Smooth muscle cell (in vitro differentiated cells): ENCODE results near the gene PLA2G5. TPM values are rescaled to one million over a fixed set of nuclear protein-coding genes. Genes with fewer than 3 reads are reported as not detected.
A peak's percentile ranks its signal among the peaks of the same experiment; 100 is the strongest.
"Not testable (repeated sequence)": the region's sequence is repeated elsewhere in the genome, so short reads cannot be mapped to it uniquely, and the experiment has no call there.

Source experiments
- DNase-seq: peaks from one replicate; lab custom pipeline; 2025; ENCODE audit not compliant: unreplicated experiment; lab: John Stamatoyannopoulos, UW
- H2AFZ ChIP-seq: fragments of 200-600 bp; sonication (generic); 2 replicates; pipeline ENCODE4 v1.6.0; 2016; ENCODE audit warnings: antibody characterized with exemption, low read depth, mild to moderate bottlenecking
- H3F3A ChIP-seq: fragments of 200-600 bp; sonication (generic); 2 replicates; pipeline ENCODE4 v1.6.0; 2017; ENCODE audit warnings: antibody characterized with exemption, low read depth
- H3K27ac ChIP-seq: fragments of 200-600 bp; sonication (generic); 2 replicates; pipeline ENCODE4 v1.5.1; 2016; ENCODE audit warnings: low read depth, mild to moderate bottlenecking
- H3K27me3 ChIP-seq: fragments of 200-600 bp; sonication (generic); 2 replicates; pipeline ENCODE4 v1.6.1; 2016; ENCODE audit warnings: low read depth, mild to moderate bottlenecking
- H3K36me3 ChIP-seq: fragments of 200-600 bp; sonication (generic); 2 replicates; pipeline ENCODE4 v1.5.1; 2016; ENCODE audit warnings: low read depth
- H3K4me1 ChIP-seq: fragments of 200-600 bp; sonication (generic); 2 replicates; pipeline ENCODE4 v1.5.1; 2016; ENCODE audit warnings: low read depth
- H3K4me2 ChIP-seq: fragments of 200-600 bp; sonication (generic); 2 replicates; pipeline ENCODE4 v1.6.0; 2016; ENCODE audit warnings: mild to moderate bottlenecking
- H3K4me3 ChIP-seq: fragments of 200-600 bp; sonication (generic); 2 replicates; pipeline ENCODE4 v1.5.1; 2016; ENCODE audit warnings: mild to moderate bottlenecking
- H3K79me2 ChIP-seq: fragments of 200-600 bp; sonication (generic); 2 replicates; pipeline ENCODE4 v1.6.0; 2016; ENCODE audit warnings: low read depth, mild to moderate bottlenecking
- H3K9ac ChIP-seq: fragments of 200-600 bp; sonication (generic); 2 replicates; pipeline ENCODE4 v1.6.0; 2016; ENCODE audit warnings: low read depth
- H3K9me3 ChIP-seq: fragments of 200-600 bp; sonication (generic); replicated peaks from 2 replicates; pipeline ENCODE4 v1.5.1; 2016; ENCODE audit warnings: low read depth
- H4K20me1 ChIP-seq: fragments of 200-600 bp; sonication (generic); 2 replicates; pipeline ENCODE4 v1.6.0; 2016; ENCODE audit warnings: low read depth
- CTCF ChIP-seq: fragments of 200-600 bp; sonication (generic); IDR thresholded peaks from 2 replicates; pipeline ENCODE4 v1.5.1; 2017; ENCODE audit warnings: borderline replicate concordance, mild to moderate bottlenecking, antibody characterized with exemption; ENCODE audit not compliant: insufficient read depth, poor library complexity, severe bottlenecking
- WGBS: methylation state at CpG from one replicate; pipeline ENCODE4 v1.1.7; 2016; ENCODE audit warnings: low lambda C conversion rate; 5-methylcytosine and 5-hydroxymethylcytosine counted together
- polyA plus RNA-seq: library from polyadenylated mRNA; unstranded; fragments of >200 nt; fragmentation: Nextera tagmentation; extraction: Ambion mirVana; gene quantifications from 2 replicates; pipeline ENCODE4 v1.2.1, GENCODE V29; 2016
- total RNA-seq: library from RNA; depleted of rRNA; stranded (reverse); fragments of >200 nt; gene quantifications from 2 replicates; pipeline ENCODE4 v1.2.3, GENCODE V29; 2014

PLA2G5 gene
- total RNA-seq (0.22 TPM in 2 replicates), polyA plus RNA-seq (0.64 TPM in 1 of 2 replicates, not detected in the other)

GRCh38 chr1:20069874-20070273 lies at the start of gene PLA2G5:
Gene PLA2G5, plus strand, starts transcription at chr1:20070194. Its CDS starts 14,637 bp downstream, at chr1:20084831.
- TF ChIP-seq CTCF, result no peak
- no peak within 1 kb of the TSS for H2AFZ ChIP-seq
- no peak for DNase-seq
- 36% methylated on average over 7 of the region's 7 CpGs for WGBS
- no peaks in the 10 kb centered on the region for H3F3A ChIP-seq
- H3K4me2 ChIP-seq, result peak within 1 kb of the TSS; percentile 30
- no peaks in the 10 kb centered on the region for H3K9me3 ChIP-seq
- no peak within 1 kb of the TSS for H3K4me3 ChIP-seq
- H3K27me3 ChIP-seq, result no peaks in the 10 kb centered on the region
- no peaks in the 10 kb centered on the region for H3K36me3 ChIP-seq
- H3K27ac ChIP-seq, result no peak within 1 kb of the TSS
- peaks cover 8% of the 10 kb centered on the region for H3K4me1 ChIP-seq
- H3K79me2 ChIP-seq, result no peaks in the 10 kb centered on the region
- no peaks in the 10 kb centered on the region for H4K20me1 ChIP-seq
- no peak within 1 kb of the TSS for H3K9ac ChIP-seq

GRCh38 chr1:20028125-20028524 lies 41.9 kb upstream of the PLA2G5 start:
- Histone ChIP-seq H3F3A (peaks cover 2% of the 10 kb centered on the region), H3K4me2 (no peak overlapping the region), H3K9me3 (no peaks in the 10 kb centered on the region), H3K4me1 (no peaks in the 10 kb centered on the region), H3K79me2 (no peaks in the 10 kb centered on the region), H3K36me3 (no peaks in the 10 kb centered on the region), H3K27ac (no peak overlapping the region), H4K20me1 (no peaks in the 10 kb centered on the region), H3K27me3 (no peaks in the 10 kb centered on the region), H3K9ac (no peak overlapping the region), H2AFZ (no peak overlapping the region), H3K4me3 (no peak overlapping the region)
- TF ChIP-seq CTCF, result no peak
- 76% methylated on average over 5 of the region's 5 CpGs for WGBS
- DNase-seq, result no peak

- no peak for TF ChIP-seq CTCF
- no peaks in the 10 kb centered on the region for H3K9me3 ChIP-seq
- no peak overlapping the region for H3K4me3 ChIP-seq
- peaks cover 2% of the 10 kb centered on the region for H3F3A ChIP-seq
- no peaks in the 10 kb centered on the region for H3K79me2 ChIP-seq
- no peaks in the 10 kb centered on the region for H3K4me1 ChIP-seq
- no peak overlapping the region for H3K4me2 ChIP-seq
- H3K27ac ChIP-seq, result no peak overlapping the region
- H3K36me3 ChIP-seq, result no peaks in the 10 kb centered on the region
- H2AFZ ChIP-seq, result no peak overlapping the region
- H4K20me1 ChIP-seq, result no peaks in the 10 kb centered on the region
- 90% methylated on average over 5 of the region's 5 CpGs for WGBS
- no peak for DNase-seq
- no peak overlapping the region for H3K9ac ChIP-seq
- H3K27me3 ChIP-seq, result no peaks in the 10 kb centered on the region
These were observed 41.3 kb upstream of the PLA2G5 start for GRCh38 chr1:20028726-20029125.

GRCh38 chr1:20029178-20029912 lies 40.6 kb upstream of the PLA2G5 start:
- no peaks in the 10 kb centered on the region for H3K9me3 ChIP-seq
- TF ChIP-seq CTCF, result no peak
- DNase-seq, result no peak
- peak overlapping the region; percentile 23 for H3K27ac ChIP-seq
- no peak overlapping the region for H2AFZ ChIP-seq
- H3K4me2 ChIP-seq, result no peak overlapping the region
- 82% methylated on average over 20 of the region's 20 CpGs for WGBS
- no peaks in the 10 kb centered on the region for H3K36me3 ChIP-seq
- peaks cover 2% of the 10 kb centered on the region for H3F3A ChIP-seq
- peak overlapping the region; percentile 26 for H3K4me3 ChIP-seq
- no peaks in the 10 kb centered on the region for H3K4me1 ChIP-seq
- H4K20me1 ChIP-seq, result no peaks in the 10 kb centered on the region
- no peaks in the 10 kb centered on the region for H3K27me3 ChIP-seq
- no peak overlapping the region for H3K9ac ChIP-seq
- no peaks in the 10 kb centered on the region for H3K79me2 ChIP-seq

- WGBS, result 46% methylated on average over 6 of the region's 6 CpGs
- not testable (repeated sequence) for H3K36me3 ChIP-seq, H3K4me1 ChIP-seq, H3K27me3 ChIP-seq, DNase-seq, H4K20me1 ChIP-seq, H3K27ac ChIP-seq, H3F3A ChIP-seq, H3K79me2 ChIP-seq, H3K9ac ChIP-seq, H3K9me3 ChIP-seq
- peak overlapping the region; percentile 26 for H3K4me3 ChIP-seq
- peak overlapping the region; percentile 58 for H2AFZ ChIP-seq
- peak overlapping the region; percentile 58 for H3K4me2 ChIP-seq
These were observed 39.4 kb upstream of the PLA2G5 start for GRCh38 chr1:20030436-20031151.
